H1 (cell line): Measurements from ENCODE around the gene PHACTR1. TPM values are rescaled to one million over a fixed set of nuclear protein-coding genes. Genes with fewer than 3 reads are reported as not detected.

Experiments
- CTCF ChIA-PET: fragments of 300-600 bp; sonication (Branson Sonifier 250); formaldehyde crosslinking; loops from one replicate; lab custom pipeline; 2021; ENCODE audit not compliant: partially characterized antibody; lab: Charles Lee
- POLR2A ChIA-PET: fragments of 300-600 bp; sonication (Branson Sonifier 250); formaldehyde crosslinking; loops from one replicate; lab custom pipeline; 2021; ENCODE audit warnings: inconsistent platforms; ENCODE audit not compliant: partially characterized antibody; lab: Charles Lee
- DNase-seq, 2 experiments: peaks; one replicate each; pipeline versions ENCODE4 v3.0.0 to v3.0.0-alpha.2; 2010 to 2022; ENCODE audit warnings: low spot score in 2 of 2, low read depth in 1 of 2, mixed read lengths in 1 of 2
- FAIRE-seq: peaks from 2 replicates; lab custom pipeline; 2011; peaks lifted over from hg19 to GRCh38; lab: Jason Lieb, UNC
- H2AFZ ChIP-seq: 2 replicates; pipeline ENCODE4 v1.8.1; 2012; ENCODE audit warnings: low read length, inconsistent platforms
- H2AK5ac ChIP-seq: 2 replicates; pipeline ENCODE4 v1.6.1; 2013; ENCODE audit warnings: low read depth, low read length
- H2BK120ac ChIP-seq: replicated peaks from 2 replicates; pipeline ENCODE3; 2013; ENCODE audit warnings: low read depth, low read length, inconsistent platforms
- H2BK12ac ChIP-seq: 2 replicates; pipeline ENCODE4 v1.6.1; 2013; ENCODE audit warnings: low read depth, low read length
- H2BK15ac ChIP-seq: 2 replicates; pipeline ENCODE4 v1.6.1; 2013; ENCODE audit warnings: low read length
- H2BK20ac ChIP-seq: 2 replicates; pipeline ENCODE4 v1.6.1; 2013; ENCODE audit warnings: low read length
- H2BK5ac ChIP-seq: 2 replicates; pipeline ENCODE4 v1.6.1; 2013; ENCODE audit warnings: low read depth, low read length
- H3K14ac ChIP-seq: 2 replicates; pipeline ENCODE4 v1.6.1; 2013; ENCODE audit warnings: inconsistent platforms; ENCODE audit not compliant: insufficient read length
- H3K18ac ChIP-seq: 2 replicates; pipeline ENCODE4 v1.6.1; 2013; ENCODE audit warnings: low read length; ENCODE audit errors: extremely low read depth
- H3K23ac ChIP-seq: 2 replicates; pipeline ENCODE4 v1.6.1; 2013; ENCODE audit warnings: inconsistent platforms; ENCODE audit not compliant: insufficient read length
- H3K23me2 ChIP-seq: 2 replicates; pipeline ENCODE4 v1.6.1; 2013; ENCODE audit warnings: low read depth, low read length
- H3K27ac ChIP-seq: 2 replicates; pipeline ENCODE4 v1.6.1; 2011; ENCODE audit warnings: low read depth, low read length, inconsistent platforms
- H3K27me3 ChIP-seq, 4 experiments: replicated peaks in 1 of 4; 1 replicate in 1 of 4; 2 replicates in 3 of 4; pipeline versions ENCODE4 v1.6.1 to v1.8.1; 2011 to 2013; ENCODE audit warnings: low read length in 3 of 4, mild to moderate bottlenecking in 3 of 4, inconsistent platforms in 2 of 4, mixed read lengths in 2 of 4, moderate library complexity in 1 of 4; ENCODE audit not compliant: control insufficient read depth in 3 of 4, insufficient read depth in 3 of 4; ENCODE audit errors: extremely low read depth in 1 of 4
- H3K36me3 ChIP-seq, 4 experiments: 2 replicates each; pipeline versions ENCODE4 v1.6.1 to v1.8.1; 2011 to 2013; ENCODE audit warnings: mild to moderate bottlenecking in 4 of 4, low read length in 3 of 4, moderate library complexity in 2 of 4, control low read depth in 1 of 4, inconsistent platforms in 1 of 4; ENCODE audit not compliant: insufficient read depth in 4 of 4, control insufficient read depth in 2 of 4
- H3K4ac ChIP-seq: replicated peaks from 2 replicates; pipeline ENCODE3; 2013; ENCODE audit warnings: low read length, low read depth, mixed read lengths, inconsistent platforms; ENCODE audit not compliant: insufficient read length
- H3K4me1 ChIP-seq, 4 experiments: replicated peaks in 1 of 4; 1 replicate in 1 of 4; 2 replicates in 3 of 4; pipeline versions ENCODE4 v1.6.1 to v1.8.1; 2011 to 2013; ENCODE audit warnings: low read length in 3 of 4, inconsistent platforms in 2 of 4, mixed read lengths in 1 of 4; ENCODE audit not compliant: insufficient read depth in 4 of 4, control insufficient read depth in 3 of 4
- H3K4me2 ChIP-seq, 2 experiments: 2 replicates each; pipeline versions ENCODE4 v1.6.1 to v1.8.1; 2011 to 2013; ENCODE audit warnings: low read depth in 2 of 2, low read length in 2 of 2, control low read depth in 1 of 2, inconsistent platforms in 1 of 2, mild to moderate bottlenecking in 1 of 2; ENCODE audit not compliant: insufficient read depth in 1 of 2
- H3K4me3 ChIP-seq, 4 experiments: fragments of 200-600, 300-600 bp in 1 of 4; sonication (generic), shearing (Covaris generic), sonication (Bioruptor Twin) in 1 of 4; 2 replicates each; pipeline versions ENCODE4 v1.5.1 to v1.8.1; 2011 to 2016; ENCODE audit warnings: low read length in 4 of 4, low read depth in 3 of 4, control low read depth in 2 of 4, inconsistent platforms in 2 of 4, mild to moderate bottlenecking in 2 of 4, mixed read lengths in 1 of 4, moderate library complexity in 1 of 4; ENCODE audit not compliant: insufficient read depth in 2 of 4; ENCODE audit errors: extremely low read depth in 1 of 4
- H3K56ac ChIP-seq: replicated peaks from 2 replicates; pipeline ENCODE3; 2013; ENCODE audit warnings: low read depth, mild to moderate bottlenecking, mixed read lengths, low read length, inconsistent platforms; ENCODE audit not compliant: insufficient read length
- H3K79me1 ChIP-seq: 2 replicates; pipeline ENCODE4 v1.6.1; 2013; ENCODE audit warnings: low read depth, low read length, control low read depth
- H3K79me2 ChIP-seq, 2 experiments: 2 replicates each; pipeline versions ENCODE4 v1.6.1 to v1.8.1; 2012 to 2013; ENCODE audit warnings: low read length in 2 of 2, mild to moderate bottlenecking in 2 of 2, inconsistent platforms in 1 of 2; ENCODE audit not compliant: insufficient read depth in 2 of 2, control insufficient read depth in 1 of 2
- H3K9ac ChIP-seq, 4 experiments: replicated peaks in 1 of 4; 1 replicate in 1 of 4; 2 replicates in 3 of 4; pipeline versions ENCODE4 v1.6.1 to v1.8.1; 2011 to 2013; ENCODE audit warnings: low read depth in 3 of 4, low read length in 3 of 4, control low read depth in 2 of 4, mild to moderate bottlenecking in 2 of 4, moderate library complexity in 2 of 4, inconsistent platforms in 1 of 4; ENCODE audit errors: extremely low read depth in 1 of 4
- H3K9me3 ChIP-seq, 2 experiments: 2 replicates each; pipeline versions ENCODE4 v1.6.1 to v1.8.1; 2012 to 2013; ENCODE audit warnings: mild to moderate bottlenecking in 2 of 2, moderate library complexity in 2 of 2, control low read depth in 1 of 2, inconsistent platforms in 1 of 2, low read depth in 1 of 2, low read length in 1 of 2, mixed read lengths in 1 of 2; ENCODE audit not compliant: insufficient read depth in 2 of 2
- H4K20me1 ChIP-seq, 2 experiments: replicated peaks in 1 of 2; 2 replicates each; pipeline versions ENCODE3 to v1.8.1; 2011 to 2013; ENCODE audit warnings: inconsistent platforms in 2 of 2, low read length in 2 of 2, mild to moderate bottlenecking in 1 of 2; ENCODE audit not compliant: insufficient read depth in 2 of 2, control insufficient read depth in 1 of 2
- H4K5ac ChIP-seq: 2 replicates; pipeline ENCODE4 v1.6.1; 2013; ENCODE audit warnings: low read length, low read depth, mixed read lengths, inconsistent platforms; ENCODE audit not compliant: insufficient read length
- H4K8ac ChIP-seq: 2 replicates; pipeline ENCODE4 v1.8.0; 2013; ENCODE audit warnings: mild to moderate bottlenecking, moderate library complexity, low read length, inconsistent platforms; ENCODE audit not compliant: insufficient read depth; ENCODE audit errors: extremely low read depth
- H4K91ac ChIP-seq: replicated peaks from 2 replicates; pipeline ENCODE3; 2013; ENCODE audit warnings: low read length, mixed read lengths, inconsistent platforms; ENCODE audit not compliant: insufficient read length
- ASH2L ChIP-seq: fragments of 200-600, 300-600 bp; sonication (generic); IDR thresholded peaks from one replicate; pipeline ENCODE4 v1.7.1; 2017; ENCODE audit warnings: low read length
- BRCA1 ChIP-seq: IDR thresholded peaks from 2 replicates; pipeline ENCODE4 v1.6.1; 2012; ENCODE audit warnings: low read depth, low read length, improper control_type of control experiment
- CHD2 ChIP-seq: IDR thresholded peaks from 2 replicates; pipeline ENCODE4 v1.6.1; 2012; ENCODE audit warnings: low read length, improper control_type of control experiment
- EZH2 ChIP-seq: fragments of 200-600 bp; sonication (generic); IDR thresholded peaks from 2 replicates; pipeline ENCODE4 v1.7.1; 2012; ENCODE audit warnings: low read depth, mild to moderate bottlenecking, moderate library complexity, low read length, inconsistent platforms; ENCODE audit not compliant: severe bottlenecking
- JUN ChIP-seq: IDR thresholded peaks from 2 replicates; pipeline ENCODE4 v1.6.1; 2011; ENCODE audit warnings: low read depth, mild to moderate bottlenecking, improper control_type of control experiment, low read length
- RAD21 ChIP-seq, 2 experiments: IDR thresholded peaks in 1 of 2; conservative IDR thresholded peaks in 1 of 2; 2 replicates each; pipeline ENCODE4 v1.6.1; 2011; ENCODE audit warnings: low read depth in 2 of 2, low read length in 2 of 2, improper control_type of control experiment in 1 of 2, inconsistent platforms in 1 of 2, mild to moderate bottlenecking in 1 of 2, moderate library complexity in 1 of 2
- RFX5 ChIP-seq: IDR thresholded peaks from 2 replicates; pipeline ENCODE4 v1.6.1; 2011; ENCODE audit warnings: low read depth, low read length, improper control_type of control experiment, borderline replicate concordance
- WGBS, 2 experiments: shearing (Covaris generic) in 1 of 2; methylation state at CpG; one replicate each; pipeline versions ENCODE4 v1.1.6 to v1.1.7; 2013 to 2015; ENCODE audit warnings: low lambda C conversion rate in 2 of 2, mixed read lengths in 2 of 2, inconsistent platforms in 1 of 2, low coverage in 1 of 2, missing lambda C conversion rate in 1 of 2; ENCODE audit not compliant: insufficient replicate concordance in 2 of 2, insufficient coverage in 1 of 2, insufficient read length in 1 of 2; ENCODE audit errors: extremely low coverage in 1 of 2, missing lambda C conversion rate in 1 of 2; 5-methylcytosine and 5-hydroxymethylcytosine counted together
- polyA plus RNA-seq, 7 experiments: library from polyadenylated mRNA; depleted of rRNA in 3 of 7; stranded (reverse) in 5 of 7; unstranded in 2 of 7; fragments of >200 nt in 5 of 7; fragments of 200-250 nt in 2 of 7; gene quantifications; 1 replicate in 5 of 7; 2 replicates in 1 of 7; 4 replicates in 1 of 7; pipeline versions ENCODE4 v1.2.1 to v1.2.3, GENCODE V29; 2011 to 2013; ENCODE audit warnings: missing spikeins in 2 of 7, mixed read lengths in 2 of 7
- total RNA-seq: library from RNA; stranded (reverse); fragmentation: NEBNext Ultra II Directional; extraction: Animal tissue kit (Norgen Biotek cat#: 25700); gene quantifications from 2 replicates; pipeline ENCODE4 v1.2.1, GENCODE V29; 2021
- TF ChIP-seq, protein P1 (sequence below): IDR thresholded peaks from 2 replicates; pipeline ENCODE4 v1.6.1; 2011; ENCODE audit warnings: low read length, improper control_type of control experiment

Gene PHACTR1
- total and polyA plus RNA-seq, 2 of the 8 experiments (the other 6 are each of a cell fraction or from before 2014, with no cell fraction given), result 3.9 to 17.1 TPM

DNA sequence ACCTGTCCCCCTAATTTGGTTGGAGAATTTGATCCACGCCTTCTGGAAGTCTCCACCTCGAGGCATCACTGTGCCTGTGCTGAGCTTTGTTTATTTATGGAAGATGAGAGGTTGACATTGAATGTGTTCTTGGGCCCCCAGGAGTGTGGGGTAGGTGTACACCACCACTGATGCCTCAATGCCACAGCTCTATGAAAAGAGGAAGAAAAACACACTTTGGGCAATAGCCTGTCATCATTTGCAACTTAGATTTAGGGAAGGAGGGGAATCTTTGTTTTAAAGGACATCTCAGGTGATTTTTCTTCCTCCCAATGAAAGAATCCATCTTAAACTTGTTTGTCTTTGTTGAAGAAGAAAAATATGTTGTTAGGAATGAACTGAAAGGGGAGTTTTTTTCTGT is 569.1 kb downstream of the PHACTR1 start:
- Histone ChIP-seq H4K91ac (no peak overlapping the region), H3K56ac (no peak overlapping the region), H3K23ac (no peak overlapping the region), H3K4ac (no peak overlapping the region), H2BK15ac (no peak overlapping the region), H3K23me2 (no peaks in the 10 kb centered on the region), H3K9me3 (peaks cover 14 to 17% of the 10 kb centered on the region in 2 experiments; a peak in 3 of 4 replicates), H3K4me3 (no peak overlapping the region), H3K27ac (no peak overlapping the region), H2BK5ac (no peak overlapping the region), H3K14ac (no peak overlapping the region), H2BK20ac (no peak overlapping the region), H3K79me2 (no peaks in the 10 kb centered on the region), H3K36me3 (peaks cover 0 to 45% (median 13%) of the 10 kb centered on the region in 4 experiments; a peak in 2 of 8 replicates), H4K5ac (no peak overlapping the region), H4K20me1 (peaks cover 0 to 2% of the 10 kb centered on the region in 2 experiments), H3K18ac (no peak overlapping the region), H3K27me3 (no peaks in the 10 kb centered on the region), H4K8ac (no peak overlapping the region), H3K79me1 (no peaks in the 10 kb centered on the region), H2BK120ac (no peak overlapping the region), H3K4me1 (peaks cover 0 to 5% (median 4%) of the 10 kb centered on the region in 4 experiments; a peak in 2 of 7 replicates), H2BK12ac (no peak overlapping the region), H2AK5ac (no peak overlapping the region), H3K9ac (no peak overlapping the region), H2AFZ (no peak overlapping the region), H3K4me2 (no peak overlapping the region)
- DNase-seq, result no peak
- ChIA-PET POLR2A (interaction anchor here (1.5 to 2.1 kb wide), 3 partner anchors 8 to 16 kb away, joined by 4 to 8 read pairs (median 6); no protein-coding TSS in a partner anchor), CTCF (interaction anchor here (1.3 kb wide), 1 partner anchor 90 kb away, joined by 4 read pairs; no protein-coding TSS in a partner anchor)
- FAIRE-seq, result no peak
- WGBS, 2 experiments, result 100% methylated on average over 2 of the region's 2 CpGs; no CpG with 5 or more reads in 1 of the 2 experiments
- TF ChIP-seq EZH2 (no peak), ASH2L (no peak), BRCA1 (no peak), RFX5 (no peak), RAD21 (IDR thresholded peaks at IDR 0.05 in 1 of 2, conservative IDR thresholded peaks at IDR 0.05 in 1 of 2; ENCODE audit: low read depth in 2 of 2, low read length in 2 of 2) (no peak), JUN (no peak), CHD2 (no peak)
- TF ChIP-seq, protein P1, sequence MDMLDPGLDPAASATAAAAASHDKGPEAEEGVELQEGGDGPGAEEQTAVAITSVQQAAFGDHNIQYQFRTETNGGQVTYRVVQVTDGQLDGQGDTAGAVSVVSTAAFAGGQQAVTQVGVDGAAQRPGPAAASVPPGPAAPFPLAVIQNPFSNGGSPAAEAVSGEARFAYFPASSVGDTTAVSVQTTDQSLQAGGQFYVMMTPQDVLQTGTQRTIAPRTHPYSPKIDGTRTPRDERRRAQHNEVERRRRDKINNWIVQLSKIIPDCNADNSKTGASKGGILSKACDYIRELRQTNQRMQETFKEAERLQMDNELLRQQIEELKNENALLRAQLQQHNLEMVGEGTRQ, result no peak
